ENCODE measurements around the gene PEMT.

PEMT gene

DNA sequence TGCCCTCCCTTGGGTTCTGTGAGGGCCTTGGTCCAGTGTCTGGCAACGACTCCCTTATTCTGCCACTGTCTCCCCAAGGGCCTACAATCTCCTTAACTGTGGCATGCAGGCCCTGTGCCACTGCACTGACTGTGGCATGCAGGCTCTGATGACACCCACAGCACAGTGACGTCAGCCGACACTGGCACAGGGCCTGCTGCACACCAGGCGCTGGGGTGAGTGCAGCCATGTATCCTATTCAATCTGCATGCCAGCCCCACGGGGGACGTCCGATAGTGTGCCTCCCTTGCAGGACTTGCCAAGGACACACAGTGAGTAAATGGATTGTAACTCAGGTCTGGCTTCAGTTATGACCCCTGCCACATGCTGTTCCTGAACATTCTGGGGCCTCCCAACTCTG lies 55.6 kb downstream of the PEMT start:
- DNase-seq (ENCODE audit: low read depth), result no peak

DNA sequence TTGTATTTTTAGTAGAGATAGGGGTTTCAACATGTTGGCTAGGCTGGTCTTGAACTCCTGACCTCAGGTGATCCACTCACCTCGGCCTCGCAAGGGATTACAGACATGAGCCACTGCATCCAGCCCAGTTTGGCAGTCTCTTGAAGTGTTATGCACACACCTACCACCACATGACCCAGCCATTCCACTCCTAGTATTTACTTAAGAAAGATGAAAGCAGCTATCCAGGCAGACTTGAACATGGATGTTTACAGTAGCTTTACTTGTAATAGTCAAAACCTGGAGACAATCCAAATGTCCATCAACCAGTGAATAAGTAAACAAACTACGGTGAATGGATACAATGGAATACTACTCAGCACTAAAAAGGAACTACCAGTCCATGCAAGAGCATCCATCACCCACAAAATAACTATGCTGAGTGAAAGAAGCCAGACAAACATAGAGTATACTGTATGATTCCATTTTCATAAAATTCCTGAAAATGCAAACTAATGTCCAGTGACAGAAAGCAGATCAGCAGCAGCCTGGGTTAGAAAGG lies 57.5 kb downstream of the PEMT start:
- DNase-seq (ENCODE audit: low read depth), result no peak

GRCh38 chr17:17532991-17533390 lies 58.5 kb downstream of the PEMT start:
- DNase-seq (ENCODE audit: low read depth), result no peak

DNA sequence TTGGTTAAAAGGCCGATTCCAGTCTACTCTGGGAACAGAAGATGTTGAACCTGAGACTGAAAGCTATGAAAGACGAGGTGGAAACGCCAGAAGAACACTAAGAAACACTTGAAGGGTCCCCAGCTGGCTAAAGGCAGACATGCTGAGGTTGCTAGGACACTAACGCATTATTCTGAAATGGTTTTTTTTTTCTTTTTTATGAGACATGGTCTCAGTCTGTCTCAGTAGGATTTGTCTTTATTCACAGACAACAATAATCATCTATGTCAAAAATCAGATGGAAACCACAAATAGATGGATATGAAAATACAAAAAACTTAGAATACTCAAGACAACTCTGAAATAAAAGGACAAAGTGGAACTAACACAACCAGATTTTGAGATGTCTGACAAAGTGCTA lies 60.4 kb downstream of the PEMT start:
- no peak for DNase-seq (ENCODE audit: low read depth)

DNA sequence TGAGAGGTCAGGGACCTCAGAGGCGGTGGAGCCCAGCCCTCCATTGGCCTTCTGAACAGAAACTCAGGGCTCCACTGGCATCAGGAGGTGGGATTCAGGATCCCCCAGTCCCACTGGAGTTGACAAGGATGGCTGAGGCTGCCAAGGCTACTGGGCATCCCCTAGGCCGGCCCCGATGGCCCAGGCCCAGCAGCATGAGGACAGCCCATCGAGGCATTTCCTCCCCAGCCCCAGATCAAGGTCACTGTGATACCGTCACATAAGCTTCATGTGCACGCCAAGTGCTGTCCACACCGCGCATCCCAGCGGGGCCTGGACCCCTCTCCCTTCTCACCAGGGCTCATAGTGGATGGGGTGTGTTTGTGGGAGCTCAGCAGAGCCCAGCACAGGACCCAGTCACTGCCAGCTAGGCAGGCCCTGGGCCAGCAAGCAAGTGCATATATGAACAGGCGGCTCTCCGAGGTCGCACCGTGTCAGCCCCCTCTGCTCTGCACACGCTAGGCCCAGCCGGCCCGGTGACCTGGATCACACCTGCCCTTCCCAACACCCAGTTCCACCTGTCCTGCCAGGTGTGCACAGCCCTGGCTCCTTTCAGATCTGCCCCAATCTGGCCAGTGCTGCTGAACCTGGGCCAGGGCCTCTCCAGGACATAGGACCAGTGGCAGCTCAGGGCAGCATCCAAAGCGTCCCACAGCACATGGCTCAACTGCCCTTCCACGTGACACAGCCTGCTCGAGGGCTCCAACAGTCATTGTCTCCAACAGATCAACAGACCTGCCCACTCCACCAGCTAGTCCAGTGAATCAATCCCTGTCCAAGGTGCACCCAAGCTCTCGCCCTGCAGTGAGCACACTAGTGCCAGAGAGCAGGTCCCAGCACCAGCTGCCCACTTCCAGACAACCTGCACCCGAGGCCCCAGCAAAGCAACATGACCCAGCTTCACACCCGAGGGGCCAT lies 62.5 kb downstream of the PEMT start:
- DNase-seq (ENCODE audit: low read depth), result no peak

DNA sequence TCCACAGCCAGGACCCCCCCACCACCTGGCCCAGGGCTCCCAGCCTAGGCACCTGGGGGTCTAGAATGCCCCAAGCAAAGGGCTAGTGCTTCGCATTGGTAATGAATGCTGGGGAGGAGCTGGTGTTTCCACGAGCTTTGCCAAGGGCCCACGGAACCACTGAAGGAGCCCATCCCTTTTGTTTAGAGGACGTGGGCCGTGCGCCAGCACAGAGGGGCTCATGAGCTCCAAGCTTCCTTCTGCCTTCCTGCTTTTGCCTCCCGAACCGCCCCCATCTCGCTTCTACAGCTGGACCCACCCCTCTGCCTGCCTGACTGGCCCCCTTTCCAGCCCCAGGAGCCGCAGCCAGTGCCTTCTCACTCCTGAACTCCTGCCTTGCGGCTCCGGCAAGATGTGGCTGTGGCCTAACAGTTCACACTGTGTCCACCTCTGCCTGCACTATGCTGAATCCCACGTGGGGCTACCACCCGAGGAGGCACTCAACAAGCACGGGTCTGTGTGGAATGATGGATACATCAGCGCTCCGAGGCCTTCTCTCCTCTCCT lies 63.5 kb downstream of the PEMT start:
- no peak for DNase-seq (ENCODE audit: low read depth)

GRCh38 chr17:17527534-17527933 lies 64.0 kb downstream of the PEMT start:
- DNase-seq (ENCODE audit: low read depth), result no peak

DNA sequence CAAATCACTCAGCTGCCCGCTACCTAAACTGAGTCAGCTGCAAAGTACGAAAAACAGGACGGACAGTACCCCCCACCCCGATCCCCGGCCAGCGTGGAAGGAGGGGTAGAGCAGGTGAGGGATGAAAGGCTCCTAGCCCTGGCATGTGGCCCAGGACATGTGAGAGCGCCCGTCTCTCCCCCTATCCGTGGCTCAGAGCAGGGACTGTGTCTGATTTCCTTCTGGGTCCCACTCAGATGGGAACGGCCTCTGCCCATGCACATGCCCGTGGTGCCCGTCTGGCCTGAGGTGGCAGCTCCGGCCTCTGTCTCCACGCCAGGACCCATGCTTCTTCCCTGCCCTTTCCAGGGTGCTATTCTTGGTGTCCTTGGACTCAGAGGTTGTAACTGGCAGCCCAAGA lies 65.1 kb downstream of the PEMT start:
- no peak for DNase-seq (ENCODE audit: low read depth)

GRCh38 chr17:17525956-17526355 lies 65.6 kb downstream of the PEMT start:
- DNase-seq (ENCODE audit: low read depth), result no peak

DNA sequence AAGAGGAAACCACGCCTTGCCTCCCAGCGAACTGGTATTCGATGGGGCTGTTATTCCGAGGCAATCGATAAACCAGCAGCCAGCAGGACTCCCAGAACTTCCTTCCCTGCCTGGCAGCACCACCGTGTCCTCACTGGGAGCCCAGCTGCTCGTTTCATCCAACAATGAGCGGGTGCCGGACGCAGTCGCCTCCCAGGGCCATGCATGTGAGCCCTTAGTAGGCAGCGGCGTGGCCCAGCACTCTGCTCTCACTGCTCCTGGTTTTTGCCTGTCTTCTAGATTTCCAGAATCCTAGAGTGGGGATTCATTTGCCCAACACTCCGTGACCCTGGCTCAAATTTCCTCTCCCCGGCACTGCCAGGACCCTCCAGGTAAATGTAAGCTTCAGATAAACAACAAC lies 66.2 kb downstream of the PEMT start:
- no peak for DNase-seq (ENCODE audit: low read depth)

DNA sequence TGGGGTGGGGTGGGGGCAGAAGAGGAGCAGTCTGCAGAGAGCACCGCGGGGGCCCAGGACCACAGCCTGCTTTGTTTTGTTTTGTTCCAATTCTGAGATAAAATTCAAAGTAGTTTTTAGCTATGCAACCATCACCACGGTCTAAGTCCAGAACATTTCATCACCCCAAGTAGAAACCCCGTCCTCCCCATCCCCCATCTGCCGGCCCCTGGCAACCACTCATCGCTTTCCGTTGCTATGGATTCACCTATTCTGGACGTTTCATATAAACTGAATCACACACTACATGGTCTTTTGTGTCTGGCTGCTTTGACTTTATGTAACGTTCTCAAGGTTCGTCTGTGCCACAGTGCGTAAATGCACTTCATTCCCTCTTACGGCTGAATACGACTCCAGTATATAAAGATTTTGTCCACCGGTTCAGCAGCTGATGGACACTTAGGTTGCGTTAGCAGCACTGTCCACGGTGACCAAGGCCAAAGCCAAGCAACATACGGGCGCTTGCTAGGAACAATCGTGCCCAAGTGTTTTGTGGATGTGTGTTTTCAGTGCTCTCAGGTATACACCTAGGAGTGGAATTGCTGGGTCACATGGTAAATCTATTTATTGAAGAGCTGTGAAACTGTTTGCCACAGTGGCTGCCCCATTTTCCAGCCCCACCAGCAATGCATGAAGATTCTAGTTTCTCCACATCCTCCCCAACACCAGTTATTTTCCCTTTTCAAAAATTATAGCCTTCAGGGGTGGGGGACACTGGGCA lies 67.6 kb downstream of the PEMT start:
- DNase-seq (ENCODE audit: low read depth), result no peak

DNA sequence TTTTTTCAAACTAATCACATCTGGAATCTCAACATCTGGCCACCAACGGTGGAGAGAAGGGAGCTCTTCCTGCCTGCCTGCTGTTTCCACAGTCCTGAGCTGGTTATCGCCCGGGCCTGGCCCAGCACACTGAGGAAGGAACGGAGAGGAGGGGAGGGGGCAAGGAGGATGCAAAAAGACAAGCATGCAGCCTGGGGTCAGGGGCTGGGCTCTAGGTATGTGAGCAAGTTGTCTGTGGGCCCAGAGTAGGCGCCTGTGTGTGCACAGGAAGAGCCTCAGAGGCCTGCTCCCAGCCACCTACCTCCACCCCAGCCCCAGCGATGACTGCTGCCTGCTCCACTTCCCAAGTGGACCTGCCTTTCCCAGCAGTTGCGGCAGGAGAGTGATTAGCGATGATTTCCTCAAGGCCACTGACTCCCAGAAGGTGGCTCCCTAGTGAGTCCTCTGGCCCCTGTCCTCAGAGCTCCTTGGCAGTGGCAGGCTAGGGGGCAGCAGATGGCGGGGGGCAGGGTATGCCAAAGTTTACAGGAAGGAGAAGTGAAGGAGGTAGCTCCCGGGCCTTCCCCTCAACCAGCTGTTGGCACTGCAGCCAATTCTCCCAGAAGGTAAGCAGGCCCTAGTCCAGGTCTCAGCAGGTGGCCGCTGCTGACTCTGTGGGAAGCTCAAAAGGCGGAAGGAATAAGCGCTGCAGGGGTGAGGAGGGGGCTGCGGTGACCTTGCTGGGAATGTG lies 68.3 kb downstream of the PEMT start:
- no peak for DNase-seq (ENCODE audit: low read depth)

GRCh38 chr17:17520599-17521232 lies 70.8 kb downstream of the PEMT start:
- DNase-seq (ENCODE audit: low read depth), result no peak

GRCh38 chr17:17519886-17520285 lies 71.6 kb downstream of the PEMT start:
- DNase-seq (ENCODE audit: low read depth), result no peak

DNA sequence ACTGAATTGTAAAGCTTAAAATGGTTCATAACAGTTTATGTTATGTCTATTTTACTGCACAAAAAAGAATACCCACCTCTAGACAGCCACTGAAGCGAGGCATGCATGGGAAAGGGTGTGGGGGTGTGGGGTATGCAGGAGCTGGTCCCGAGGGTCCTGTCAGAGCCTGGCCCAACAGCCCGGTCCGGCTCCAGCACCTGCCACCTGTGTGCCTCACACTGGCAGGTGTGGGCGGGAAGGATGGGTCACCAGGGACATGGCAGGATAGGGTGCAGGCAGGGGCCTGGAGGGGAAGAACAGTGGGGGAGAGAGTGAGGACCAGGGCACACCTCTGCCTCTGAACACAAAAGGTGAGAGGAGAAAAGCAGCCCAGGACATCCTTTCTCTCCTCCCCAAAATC lies 72.6 kb downstream of the PEMT start:
- no peak for DNase-seq (ENCODE audit: low read depth)

- DNase-seq (ENCODE audit: low read depth), result no peak
Measured at GRCh38 chr17:17518014-17518413, 73.5 kb downstream of the PEMT start.

DNA sequence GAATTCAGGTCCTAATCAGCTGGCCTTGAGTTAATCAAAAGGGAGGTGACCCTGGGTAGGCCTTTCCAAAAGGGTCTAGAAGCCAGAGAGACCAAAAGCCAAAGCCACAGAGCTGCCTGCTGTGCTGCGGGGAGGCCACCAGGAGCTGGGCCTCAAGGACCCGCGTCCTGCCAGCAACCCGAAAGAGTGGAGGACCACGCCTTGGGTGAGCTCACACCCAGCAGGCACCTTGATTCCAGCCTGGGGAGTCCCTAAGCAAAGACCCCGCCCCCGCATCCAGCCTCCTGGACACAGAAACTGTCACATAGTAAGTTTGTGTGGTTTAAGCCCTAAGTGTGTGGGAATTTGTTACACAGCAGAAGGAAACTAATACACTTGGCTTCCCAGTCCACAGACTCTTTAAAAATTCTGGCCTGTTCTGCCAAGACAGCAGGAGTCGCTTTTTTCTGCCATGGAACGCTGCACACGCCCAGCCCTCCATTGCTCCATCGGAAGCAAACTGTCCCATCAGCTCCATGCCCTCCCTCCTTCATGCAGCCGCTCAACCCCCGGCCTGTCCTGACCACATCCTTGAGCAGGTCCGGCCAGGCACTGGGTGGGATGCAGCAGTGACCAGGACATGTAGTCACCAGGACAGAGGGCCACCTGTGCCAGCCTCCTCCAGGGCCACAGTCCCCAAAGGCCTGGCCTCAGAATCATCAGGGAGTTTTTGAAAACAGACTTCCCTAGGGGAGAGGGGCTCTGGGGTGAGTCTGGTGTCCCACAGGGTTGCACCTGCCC lies 74.4 kb downstream of the PEMT start:
- DNase-seq (ENCODE audit: low read depth), result no peak

DNA sequence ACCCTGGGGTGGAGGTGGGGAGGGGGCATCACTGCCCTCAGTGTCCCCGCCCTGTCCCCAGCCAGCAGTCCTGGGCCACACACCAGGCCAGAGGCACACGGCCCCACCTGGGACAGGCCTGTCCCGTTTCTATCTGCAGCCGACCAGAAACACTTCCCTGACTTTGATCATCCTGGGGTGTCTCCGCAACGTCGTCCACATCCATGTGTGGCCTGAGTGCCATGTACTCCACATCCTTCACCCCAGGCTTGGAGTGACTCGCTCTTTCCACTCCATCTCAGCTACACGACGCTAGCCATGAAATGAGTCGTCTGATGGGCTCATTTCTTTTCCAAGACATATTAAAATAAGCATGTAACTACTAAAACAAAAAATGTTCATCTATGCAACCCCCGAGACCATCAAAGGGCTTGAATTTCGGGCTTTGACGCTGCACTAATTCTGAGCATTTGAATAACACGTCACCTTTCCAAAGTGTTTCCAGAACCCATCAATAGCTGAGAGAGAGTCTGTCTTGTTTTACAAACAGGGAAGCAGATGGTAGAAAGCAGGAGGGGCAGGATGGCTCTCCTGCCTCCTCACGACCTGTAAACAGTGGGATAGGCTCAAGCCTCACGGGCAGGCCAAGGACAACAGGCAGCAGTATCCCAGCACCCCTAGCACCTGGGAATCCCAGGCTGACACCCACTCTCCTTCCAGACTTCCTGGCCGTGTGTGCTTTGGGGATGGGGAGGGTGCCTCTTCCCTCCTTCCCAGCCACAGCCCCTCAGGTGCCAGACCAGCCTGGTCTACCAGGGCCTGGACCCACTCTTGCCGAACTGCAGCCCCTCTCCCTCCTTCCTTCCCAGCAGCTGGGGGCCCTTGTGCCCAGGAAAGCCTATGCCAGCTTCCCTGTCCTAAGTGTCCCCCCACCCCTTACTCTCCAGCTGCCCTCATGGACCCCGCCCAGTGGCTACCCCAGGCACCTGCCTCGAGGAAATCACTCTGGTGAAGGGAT lies 75.3 kb downstream of the PEMT start:
- no peak for DNase-seq (ENCODE audit: low read depth)

Measured in activated T-cell treated with anti-CD3 and anti-CD28 coated beads for 24 hours (primary cell).